GM23248 (cell line): ENCODE results near the gene ITGB1BP1.

Experiments used
- EZH2 ChIP-seq: fragments of 200-600 bp; sonication (generic); IDR thresholded peaks from 2 replicates; pipeline ENCODE4 v1.6.1; 2018; ENCODE audit warnings: antibody characterized with exemption, mild to moderate bottlenecking; ENCODE audit not compliant: insufficient read depth, poor library complexity, severe bottlenecking
- EZH2phosphoT487 ChIP-seq: fragments of 200-600 bp; sonication (generic); IDR thresholded peaks from 2 replicates; pipeline ENCODE4 v1.6.1; 2018; ENCODE audit warnings: antibody characterized with exemption, moderate library complexity, mild to moderate bottlenecking, low read depth; ENCODE audit not compliant: insufficient read depth

GRCh38 chr2:9397201-9397600 is 26.1 kb downstream of the ITGB1BP1 start:
- TF ChIP-seq EZH2 (no peak), EZH2phosphoT487 (no peak)
